OCI-LY1 (cell line): Measurements from ENCODE around the gene ASCL2.

Source experiments
- H2AFZ ChIP-seq: fragments of 200-600 bp; sonication (generic), shearing (Covaris generic); 2 replicates; pipeline ENCODE4 v1.6.0; 2014; ENCODE audit warnings: antibody characterized with exemption, mild to moderate bottlenecking, low read length
- H3F3A ChIP-seq: fragments of 200-600 bp; sonication (generic), shearing (Covaris generic); 2 replicates; pipeline ENCODE4 v1.6.0; 2014; ENCODE audit warnings: mild to moderate bottlenecking, antibody characterized with exemption, low read length, moderate library complexity; ENCODE audit not compliant: insufficient read depth
- H3K27ac ChIP-seq: fragments of 200-600 bp; sonication (generic); 2 replicates; pipeline ENCODE4 v1.5.1; 2014; ENCODE audit warnings: low read length, mixed run types, mild to moderate bottlenecking, low read depth; ENCODE audit not compliant: poor library complexity, severe bottlenecking
- H3K27me3 ChIP-seq: fragments of 200-600 bp; sonication (generic); 2 replicates; pipeline ENCODE4 v1.6.0; 2014; ENCODE audit warnings: antibody characterized with exemption, mild to moderate bottlenecking, low read length, moderate library complexity; ENCODE audit not compliant: insufficient read depth
- H3K36me3 ChIP-seq: fragments of 200-600 bp; sonication (generic); 2 replicates; pipeline ENCODE4 v1.6.1; 2014; ENCODE audit warnings: mild to moderate bottlenecking, antibody characterized with exemption, low read length, moderate library complexity, mixed read lengths; ENCODE audit not compliant: insufficient read depth
- H3K4me1 ChIP-seq: fragments of 200-600 bp; sonication (generic); 2 replicates; pipeline ENCODE4 v1.5.1; 2014; ENCODE audit warnings: mild to moderate bottlenecking, low read length, moderate library complexity; ENCODE audit not compliant: insufficient read depth, severe bottlenecking
- H3K4me2 ChIP-seq: fragments of 200-600 bp; sonication (generic), shearing (Covaris generic); 2 replicates; pipeline ENCODE4 v1.6.1; 2014; ENCODE audit warnings: low read length
- H3K4me3 ChIP-seq: fragments of 200-600 bp; sonication (generic); 2 replicates; pipeline ENCODE4 v1.5.1; 2014; ENCODE audit warnings: low read length, low read depth, mild to moderate bottlenecking, mixed read lengths; ENCODE audit not compliant: poor library complexity, severe bottlenecking
- H3K79me2 ChIP-seq: fragments of 200-600 bp; shearing (Covaris generic); 2 replicates; pipeline ENCODE4 v1.6.1; 2016; ENCODE audit warnings: mixed run types, low read length, mixed read lengths; ENCODE audit not compliant: insufficient read depth
- H3K9ac ChIP-seq: fragments of 200-600 bp; sonication (generic), shearing (Covaris generic); 2 replicates; pipeline ENCODE4 v1.6.1; 2014; ENCODE audit warnings: mild to moderate bottlenecking, low read length, mixed read lengths
- H3K9me2 ChIP-seq: fragments of 200-600 bp; sonication (generic), shearing (Covaris generic); 2 replicates; pipeline ENCODE4 v1.6.1; 2014; ENCODE audit warnings: low read depth, mild to moderate bottlenecking, low read length, mixed read lengths
- H3K9me3 ChIP-seq: fragments of 200-600 bp; shearing (Covaris generic); 2 replicates; pipeline ENCODE4 v1.6.1; 2014; ENCODE audit warnings: low read length, mixed read lengths
- H4K20me1 ChIP-seq: fragments of 200-600 bp; sonication (generic), shearing (Covaris generic); 2 replicates; pipeline ENCODE4 v1.6.0; 2016; ENCODE audit warnings: mild to moderate bottlenecking, low read length; ENCODE audit not compliant: insufficient read depth
- EZH2 ChIP-seq: fragments of 200-600 bp; sonication (generic), shearing (Covaris generic); IDR thresholded peaks from 2 replicates; pipeline ENCODE4 v1.8.0; 2017; ENCODE audit warnings: borderline replicate concordance, mixed run types, mild to moderate bottlenecking, antibody characterized with exemption, low read length, moderate library complexity, mixed read lengths
- TF ChIP-seq, protein P1 (sequence below): fragments of 200-600 bp; sonication (generic), shearing (Covaris generic); IDR thresholded peaks from 2 replicates; pipeline ENCODE4 v1.5.1; 2017; ENCODE audit warnings: mild to moderate bottlenecking, antibody characterized with exemption, low read length, moderate library complexity, mixed read lengths

Gene ASCL2

DNA sequence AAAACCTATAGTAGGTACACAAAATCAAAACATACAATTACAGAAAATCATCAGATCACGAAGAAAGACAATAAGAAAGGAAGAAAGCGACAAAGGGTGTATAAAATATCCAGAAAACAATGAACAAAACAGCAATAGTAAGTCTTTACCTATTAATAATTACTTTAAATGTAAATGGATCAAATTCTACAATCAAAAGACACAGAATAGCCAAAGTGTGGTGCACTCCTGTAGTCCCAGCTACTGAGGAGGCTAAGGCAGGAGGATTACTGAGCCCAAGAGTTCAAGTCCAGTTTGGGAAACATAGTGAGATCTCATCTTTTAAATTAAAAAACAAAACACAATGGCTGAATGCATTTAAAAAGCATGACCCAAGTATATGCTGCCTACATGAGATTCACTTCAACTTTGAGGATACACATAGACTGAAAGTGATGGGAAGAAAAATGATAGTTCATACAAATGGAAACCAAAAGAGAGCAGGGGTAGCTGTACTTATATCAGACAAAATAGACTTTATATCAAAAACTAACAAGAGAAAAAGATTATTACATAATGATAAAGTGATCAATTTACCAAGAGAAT lies 40.6 kb downstream of the ASCL2 start:
- no peak overlapping the region for H3K9ac ChIP-seq
- H3K9me3 ChIP-seq, result no peaks in the 10 kb centered on the region
- H3K79me2 ChIP-seq, result no peaks in the 10 kb centered on the region
- no peaks in the 10 kb centered on the region for H3K9me2 ChIP-seq
- no peak overlapping the region for H2AFZ ChIP-seq
- H3K27ac ChIP-seq, result no peak overlapping the region
- H3K36me3 ChIP-seq, result no peaks in the 10 kb centered on the region
- H3K4me2 ChIP-seq, result no peak overlapping the region
- no peaks in the 10 kb centered on the region for H4K20me1 ChIP-seq
- no peaks in the 10 kb centered on the region for H3K4me1 ChIP-seq
- no peak overlapping the region for H3K4me3 ChIP-seq
- TF ChIP-seq EZH2, result no peak
- TF ChIP-seq, protein P1, sequence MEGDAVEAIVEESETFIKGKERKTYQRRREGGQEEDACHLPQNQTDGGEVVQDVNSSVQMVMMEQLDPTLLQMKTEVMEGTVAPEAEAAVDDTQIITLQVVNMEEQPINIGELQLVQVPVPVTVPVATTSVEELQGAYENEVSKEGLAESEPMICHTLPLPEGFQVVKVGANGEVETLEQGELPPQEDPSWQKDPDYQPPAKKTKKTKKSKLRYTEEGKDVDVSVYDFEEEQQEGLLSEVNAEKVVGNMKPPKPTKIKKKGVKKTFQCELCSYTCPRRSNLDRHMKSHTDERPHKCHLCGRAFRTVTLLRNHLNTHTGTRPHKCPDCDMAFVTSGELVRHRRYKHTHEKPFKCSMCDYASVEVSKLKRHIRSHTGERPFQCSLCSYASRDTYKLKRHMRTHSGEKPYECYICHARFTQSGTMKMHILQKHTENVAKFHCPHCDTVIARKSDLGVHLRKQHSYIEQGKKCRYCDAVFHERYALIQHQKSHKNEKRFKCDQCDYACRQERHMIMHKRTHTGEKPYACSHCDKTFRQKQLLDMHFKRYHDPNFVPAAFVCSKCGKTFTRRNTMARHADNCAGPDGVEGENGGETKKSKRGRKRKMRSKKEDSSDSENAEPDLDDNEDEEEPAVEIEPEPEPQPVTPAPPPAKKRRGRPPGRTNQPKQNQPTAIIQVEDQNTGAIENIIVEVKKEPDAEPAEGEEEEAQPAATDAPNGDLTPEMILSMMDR, result no peak
- no peaks in the 10 kb centered on the region for H3F3A ChIP-seq
- H3K27me3 ChIP-seq, result no peaks in the 10 kb centered on the region

DNA sequence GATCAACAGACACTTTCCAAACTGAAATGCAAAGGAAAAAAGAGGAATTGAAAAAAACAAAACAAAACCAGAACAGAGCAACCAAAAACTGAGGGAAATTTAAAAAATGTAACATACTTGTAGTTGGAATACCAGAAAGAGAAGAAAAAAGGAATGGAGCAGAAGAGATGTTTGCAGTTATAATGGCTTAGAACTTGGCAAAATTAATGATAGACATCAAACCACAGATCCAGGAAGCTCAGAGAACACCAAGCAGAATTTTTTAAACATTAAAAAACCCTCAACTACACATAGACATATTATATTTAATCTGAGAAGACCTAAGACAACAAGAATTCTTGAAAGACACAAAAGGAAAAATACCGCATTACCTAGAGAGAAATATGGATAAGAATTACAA lies 46.1 kb downstream of the ASCL2 start:
- no peaks in the 10 kb centered on the region for H3K36me3 ChIP-seq
- H3K9ac ChIP-seq, result no peak overlapping the region
- H3K9me3 ChIP-seq, result no peaks in the 10 kb centered on the region
- no peaks in the 10 kb centered on the region for H3K4me1 ChIP-seq
- H3K4me3 ChIP-seq, result no peak overlapping the region
- H3K27ac ChIP-seq, result no peak overlapping the region
- H3K79me2 ChIP-seq, result no peaks in the 10 kb centered on the region
- H3K27me3 ChIP-seq, result no peaks in the 10 kb centered on the region
- no peaks in the 10 kb centered on the region for H4K20me1 ChIP-seq
- H2AFZ ChIP-seq, result no peak overlapping the region
- H3K4me2 ChIP-seq, result no peak overlapping the region
- H3K9me2 ChIP-seq, result no peaks in the 10 kb centered on the region
- TF ChIP-seq EZH2, result no peak
- TF ChIP-seq, protein P1, result no peak
- no peaks in the 10 kb centered on the region for H3F3A ChIP-seq

DNA sequence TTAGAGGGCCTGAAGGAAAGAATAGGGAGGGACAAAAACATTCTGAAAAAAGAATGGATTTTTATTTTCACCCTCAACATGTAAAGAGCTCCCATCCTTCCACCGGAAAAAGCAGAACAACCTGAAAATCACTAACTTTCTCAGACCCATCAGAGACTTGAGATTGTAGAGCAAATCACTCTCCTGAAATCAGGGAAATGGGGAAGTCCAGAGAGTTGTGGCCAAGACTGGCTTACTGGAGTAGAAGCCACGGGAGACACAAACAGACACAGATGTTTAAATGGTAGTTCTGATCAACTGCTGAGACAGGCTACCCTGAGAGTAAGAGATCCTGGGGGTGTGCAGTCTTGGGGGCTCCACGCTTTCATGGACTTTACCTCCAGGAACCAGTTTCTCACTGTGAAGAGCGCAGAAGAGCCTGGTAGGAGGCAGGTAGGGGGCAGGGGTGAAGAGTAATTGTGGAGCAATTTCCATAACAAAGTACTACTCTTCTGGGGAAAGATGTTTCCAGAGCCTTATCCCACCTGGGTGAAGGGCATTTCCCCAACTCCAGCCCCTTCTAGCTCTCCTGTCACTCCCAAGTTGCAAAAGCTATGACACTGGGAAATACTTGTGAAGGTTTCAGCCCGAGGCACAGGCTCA lies 47.1 kb downstream of the ASCL2 start:
- Histone ChIP-seq H3K27me3 (no peaks in the 10 kb centered on the region), H3K27ac (no peak overlapping the region), H3K79me2 (no peaks in the 10 kb centered on the region), H3K9me2 (no peaks in the 10 kb centered on the region), H3K9ac (no peak overlapping the region), H3K4me1 (no peaks in the 10 kb centered on the region), H3F3A (no peaks in the 10 kb centered on the region), H3K4me2 (no peak overlapping the region), H4K20me1 (no peaks in the 10 kb centered on the region), H3K4me3 (no peak overlapping the region), H2AFZ (no peak overlapping the region), H3K36me3 (no peaks in the 10 kb centered on the region), H3K9me3 (no peaks in the 10 kb centered on the region)
- TF ChIP-seq, protein P1, result no peak
- TF ChIP-seq EZH2, result no peak
